Choroid plexus epithelial cell (primary cell): ENCODE results near the gene TMEM243.

Source experiments
- DNase-seq: peaks from one replicate; pipeline ENCODE4 v3.0.0-alpha.2; 2010; ENCODE audit warnings: low read depth
- H3K4me3 ChIP-seq: 2 replicates; pipeline ENCODE4 v1.5.1; 2011; ENCODE audit warnings: low read depth, mild to moderate bottlenecking, control low read depth, low read length, moderate library complexity
- TF ChIP-seq, protein P1 (sequence below): conservative IDR thresholded peaks from 2 replicates; pipeline ENCODE4 v1.5.1; 2011; ENCODE audit warnings: low read depth, mild to moderate bottlenecking, control low read depth, inconsistent platforms, low read length, moderate library complexity

The TMEM243 gene

DNA sequence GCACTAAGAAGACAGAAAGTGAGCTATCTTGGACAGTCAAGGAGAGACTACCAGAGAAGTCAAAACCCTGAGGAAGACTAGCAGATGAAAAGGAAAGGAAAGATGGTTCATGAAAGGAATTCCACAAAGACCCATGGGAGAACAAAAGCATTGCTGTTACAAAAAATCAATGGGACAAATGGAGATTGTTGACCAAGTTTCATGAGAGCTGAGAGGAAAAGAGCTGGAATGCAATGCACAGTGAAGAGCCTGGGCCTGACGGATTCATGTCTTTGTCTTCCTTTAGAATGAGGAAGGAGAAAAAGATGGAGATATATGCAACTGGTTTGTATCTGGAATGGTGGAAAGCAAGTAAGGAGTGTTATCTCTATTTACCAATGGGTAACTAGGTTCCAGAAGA is 17.3 kb downstream of the TMEM243 start:
- TF ChIP-seq, protein P1, sequence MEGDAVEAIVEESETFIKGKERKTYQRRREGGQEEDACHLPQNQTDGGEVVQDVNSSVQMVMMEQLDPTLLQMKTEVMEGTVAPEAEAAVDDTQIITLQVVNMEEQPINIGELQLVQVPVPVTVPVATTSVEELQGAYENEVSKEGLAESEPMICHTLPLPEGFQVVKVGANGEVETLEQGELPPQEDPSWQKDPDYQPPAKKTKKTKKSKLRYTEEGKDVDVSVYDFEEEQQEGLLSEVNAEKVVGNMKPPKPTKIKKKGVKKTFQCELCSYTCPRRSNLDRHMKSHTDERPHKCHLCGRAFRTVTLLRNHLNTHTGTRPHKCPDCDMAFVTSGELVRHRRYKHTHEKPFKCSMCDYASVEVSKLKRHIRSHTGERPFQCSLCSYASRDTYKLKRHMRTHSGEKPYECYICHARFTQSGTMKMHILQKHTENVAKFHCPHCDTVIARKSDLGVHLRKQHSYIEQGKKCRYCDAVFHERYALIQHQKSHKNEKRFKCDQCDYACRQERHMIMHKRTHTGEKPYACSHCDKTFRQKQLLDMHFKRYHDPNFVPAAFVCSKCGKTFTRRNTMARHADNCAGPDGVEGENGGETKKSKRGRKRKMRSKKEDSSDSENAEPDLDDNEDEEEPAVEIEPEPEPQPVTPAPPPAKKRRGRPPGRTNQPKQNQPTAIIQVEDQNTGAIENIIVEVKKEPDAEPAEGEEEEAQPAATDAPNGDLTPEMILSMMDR = no peak
- no peak for DNase-seq
- H3K4me3 ChIP-seq = no peak overlapping the region

DNA sequence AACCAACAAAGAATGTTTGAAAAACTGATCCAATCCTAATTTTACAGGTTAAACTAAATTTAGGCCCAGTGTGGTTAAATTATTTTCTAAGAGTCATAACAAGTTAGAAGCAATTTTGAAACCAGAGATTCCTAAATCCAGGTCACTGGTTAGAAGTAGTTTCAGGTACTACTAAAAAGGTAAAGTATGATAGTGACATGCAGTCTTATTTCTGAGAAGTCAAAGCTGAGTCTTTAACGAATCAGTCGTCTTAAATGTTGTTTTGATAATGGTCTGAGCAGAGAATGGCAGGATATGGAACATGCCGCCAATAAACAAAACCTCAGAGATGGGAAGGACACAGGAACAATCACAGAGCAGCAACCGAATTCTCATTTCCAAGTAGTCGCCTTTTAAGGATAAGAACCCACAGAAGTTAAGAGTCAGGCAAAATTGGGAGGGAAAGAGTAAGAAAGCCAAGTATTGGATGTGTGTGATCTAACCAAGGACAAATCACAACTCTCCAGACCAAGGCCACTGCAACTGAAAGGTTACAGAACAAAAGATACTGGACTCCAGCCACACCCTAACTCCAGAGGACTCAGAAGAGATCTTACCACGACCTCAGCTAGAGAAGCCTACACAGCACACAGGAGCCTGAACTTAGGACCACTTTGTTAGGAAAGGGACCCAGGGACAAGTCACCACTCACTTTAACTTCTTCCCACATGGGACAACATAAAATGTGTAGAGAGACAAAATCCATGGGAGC is 19.7 kb downstream of the TMEM243 start:
- TF ChIP-seq, protein P1 = no peak
- no peak overlapping the region for H3K4me3 ChIP-seq
- no peak for DNase-seq

DNA sequence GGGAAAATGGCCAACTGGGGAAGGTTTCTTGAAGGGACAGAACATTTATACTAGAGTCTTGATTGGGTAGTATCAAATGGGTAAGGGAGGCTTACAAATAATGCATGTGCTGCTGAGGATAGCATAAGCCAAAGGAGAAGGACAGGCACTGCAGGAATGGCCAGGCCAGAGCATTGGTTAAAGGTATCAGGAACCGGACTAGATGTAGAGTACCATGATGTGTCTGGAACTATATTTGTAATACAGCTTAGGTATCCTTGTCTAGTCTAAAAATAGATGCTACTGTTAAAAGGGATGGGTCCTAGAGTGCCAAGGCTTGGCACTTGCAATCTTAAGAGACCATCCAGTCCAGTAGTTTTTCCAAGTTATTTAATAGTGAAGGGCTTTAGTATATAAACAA is 20.3 kb downstream of the TMEM243 start:
- H3K4me3 ChIP-seq = no peak overlapping the region
- no peak for DNase-seq
- TF ChIP-seq, protein P1 = no peak

DNA sequence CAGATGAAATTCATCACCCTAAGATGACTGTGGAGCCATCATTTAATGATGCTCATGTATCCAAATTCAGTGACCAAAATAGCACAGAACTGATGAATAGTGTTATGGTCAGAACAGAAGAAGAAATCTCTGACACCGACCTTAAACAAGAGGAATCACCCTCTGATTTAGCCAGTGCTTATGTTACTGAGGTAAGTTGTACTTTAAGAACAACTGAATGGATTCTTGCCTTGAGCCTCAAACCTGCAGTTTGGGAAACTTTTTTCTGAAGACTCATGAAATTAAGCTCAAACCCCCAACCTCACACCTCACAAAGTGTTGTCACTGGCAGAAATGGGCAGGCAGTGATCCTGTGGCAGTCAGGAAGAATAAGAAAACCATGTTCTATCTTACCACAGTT is 25.6 kb downstream of the TMEM243 start:
- TF ChIP-seq, protein P1 = no peak
- no peak overlapping the region for H3K4me3 ChIP-seq
- no peak for DNase-seq

DNA sequence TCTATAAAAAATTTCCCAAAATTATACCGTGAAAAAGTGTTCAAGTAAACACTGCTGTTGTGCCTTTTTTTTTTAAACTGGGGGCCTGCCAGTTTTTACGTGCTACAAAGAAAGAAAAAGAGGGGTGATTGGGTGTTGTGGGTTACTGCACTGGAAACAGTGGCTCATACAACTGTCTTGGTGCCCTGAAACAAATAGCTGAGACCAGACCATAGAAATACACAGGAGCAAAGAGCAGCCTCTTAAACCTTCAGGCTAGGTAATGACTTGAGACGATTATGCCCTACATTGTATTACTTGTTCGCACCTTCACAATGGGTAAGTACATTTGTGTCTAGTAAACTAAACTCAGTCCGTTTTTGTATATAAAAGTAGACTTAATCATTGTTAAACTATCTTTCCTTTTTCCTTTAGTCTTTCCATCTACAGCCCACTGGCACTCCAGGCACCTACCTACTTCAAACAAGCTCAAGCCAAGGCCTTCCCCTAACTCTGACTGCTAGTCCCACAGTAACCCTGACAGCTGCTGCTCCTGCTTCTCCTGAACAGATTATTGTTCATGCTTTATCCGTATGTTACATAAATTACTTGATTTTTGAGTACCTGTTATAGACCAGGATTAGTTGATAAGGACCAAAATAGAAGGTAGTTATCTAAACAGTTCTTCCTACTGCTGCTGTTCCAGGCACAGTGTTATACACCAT is 26.6 kb downstream of the TMEM243 start:
- no peak overlapping the region for H3K4me3 ChIP-seq
- TF ChIP-seq, protein P1 = no peak
- DNase-seq = no peak

DNA sequence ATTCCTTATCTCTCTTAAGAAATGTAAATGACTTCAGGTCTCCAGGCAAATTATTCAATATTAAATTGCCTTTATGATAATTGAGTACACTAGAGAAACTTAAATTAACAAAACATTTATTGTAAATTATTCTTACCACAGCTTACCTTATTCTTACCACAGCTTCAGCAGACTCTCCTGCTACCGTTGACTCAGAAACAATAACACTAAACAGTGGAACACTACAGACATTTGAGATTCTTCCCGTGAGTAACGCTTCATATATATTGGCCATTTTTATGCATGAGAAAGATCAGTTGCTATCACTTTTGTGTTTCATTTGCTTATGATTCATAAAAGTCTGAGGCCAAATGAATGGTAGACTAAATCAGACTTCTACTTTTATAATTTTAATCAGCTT is 28.7 kb downstream of the TMEM243 start:
- H3K4me3 ChIP-seq = no peak overlapping the region
- no peak for DNase-seq
- TF ChIP-seq, protein P1 = no peak
